OCI-LY1 (cell line): ENCODE data around the gene PDE9A.

ENCODE experiments used
- EZH2 ChIP-seq: fragments of 200-600 bp; sonication (generic), shearing (Covaris generic); IDR thresholded peaks from 2 replicates; pipeline ENCODE4 v1.8.0; 2017; ENCODE audit warnings: borderline replicate concordance, mixed run types, mild to moderate bottlenecking, antibody characterized with exemption, low read length, moderate library complexity, mixed read lengths
- TF ChIP-seq, protein P1 (sequence below): fragments of 200-600 bp; sonication (generic), shearing (Covaris generic); IDR thresholded peaks from 2 replicates; pipeline ENCODE4 v1.5.1; 2017; ENCODE audit warnings: mild to moderate bottlenecking, antibody characterized with exemption, low read length, moderate library complexity, mixed read lengths

DNA sequence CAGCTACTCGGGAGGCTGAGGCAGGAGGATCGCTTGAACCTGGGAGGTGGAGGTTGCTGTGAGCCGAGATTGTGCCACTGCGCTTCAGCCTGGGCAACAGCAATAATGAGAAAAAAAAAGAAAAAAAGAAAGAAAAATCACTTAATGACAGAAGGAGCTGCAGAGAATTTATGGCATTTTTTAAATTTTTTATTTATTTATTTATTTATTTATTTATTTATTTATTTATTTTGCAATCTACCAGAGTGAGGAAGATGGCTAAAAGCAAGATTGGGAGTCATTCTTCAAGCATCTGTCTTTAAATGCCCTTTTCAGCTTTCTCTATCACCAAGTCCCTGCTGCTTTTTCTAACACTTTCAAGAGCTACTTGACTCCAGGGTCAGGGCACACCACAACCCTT is 134.2 kb downstream of the PDE9A start:
- TF ChIP-seq, protein P1, sequence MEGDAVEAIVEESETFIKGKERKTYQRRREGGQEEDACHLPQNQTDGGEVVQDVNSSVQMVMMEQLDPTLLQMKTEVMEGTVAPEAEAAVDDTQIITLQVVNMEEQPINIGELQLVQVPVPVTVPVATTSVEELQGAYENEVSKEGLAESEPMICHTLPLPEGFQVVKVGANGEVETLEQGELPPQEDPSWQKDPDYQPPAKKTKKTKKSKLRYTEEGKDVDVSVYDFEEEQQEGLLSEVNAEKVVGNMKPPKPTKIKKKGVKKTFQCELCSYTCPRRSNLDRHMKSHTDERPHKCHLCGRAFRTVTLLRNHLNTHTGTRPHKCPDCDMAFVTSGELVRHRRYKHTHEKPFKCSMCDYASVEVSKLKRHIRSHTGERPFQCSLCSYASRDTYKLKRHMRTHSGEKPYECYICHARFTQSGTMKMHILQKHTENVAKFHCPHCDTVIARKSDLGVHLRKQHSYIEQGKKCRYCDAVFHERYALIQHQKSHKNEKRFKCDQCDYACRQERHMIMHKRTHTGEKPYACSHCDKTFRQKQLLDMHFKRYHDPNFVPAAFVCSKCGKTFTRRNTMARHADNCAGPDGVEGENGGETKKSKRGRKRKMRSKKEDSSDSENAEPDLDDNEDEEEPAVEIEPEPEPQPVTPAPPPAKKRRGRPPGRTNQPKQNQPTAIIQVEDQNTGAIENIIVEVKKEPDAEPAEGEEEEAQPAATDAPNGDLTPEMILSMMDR = no peak
- TF ChIP-seq EZH2 = no peak
